Measurements from ENCODE around the gene DNAL1. TPM values are rescaled to one million over a fixed set of nuclear protein-coding genes. Genes with fewer than 3 reads are reported as not detected.
A peak's percentile ranks its signal among the peaks of the same experiment; 100 is the strongest.

The DNAL1 gene
- total and polyA plus RNA-seq, 2 of the 13 experiments (the other 11 are each of a cell fraction or from before 2014, with no cell fraction given): 1.4 to 13.3 TPM

- TF ChIP-seq, protein P1, sequence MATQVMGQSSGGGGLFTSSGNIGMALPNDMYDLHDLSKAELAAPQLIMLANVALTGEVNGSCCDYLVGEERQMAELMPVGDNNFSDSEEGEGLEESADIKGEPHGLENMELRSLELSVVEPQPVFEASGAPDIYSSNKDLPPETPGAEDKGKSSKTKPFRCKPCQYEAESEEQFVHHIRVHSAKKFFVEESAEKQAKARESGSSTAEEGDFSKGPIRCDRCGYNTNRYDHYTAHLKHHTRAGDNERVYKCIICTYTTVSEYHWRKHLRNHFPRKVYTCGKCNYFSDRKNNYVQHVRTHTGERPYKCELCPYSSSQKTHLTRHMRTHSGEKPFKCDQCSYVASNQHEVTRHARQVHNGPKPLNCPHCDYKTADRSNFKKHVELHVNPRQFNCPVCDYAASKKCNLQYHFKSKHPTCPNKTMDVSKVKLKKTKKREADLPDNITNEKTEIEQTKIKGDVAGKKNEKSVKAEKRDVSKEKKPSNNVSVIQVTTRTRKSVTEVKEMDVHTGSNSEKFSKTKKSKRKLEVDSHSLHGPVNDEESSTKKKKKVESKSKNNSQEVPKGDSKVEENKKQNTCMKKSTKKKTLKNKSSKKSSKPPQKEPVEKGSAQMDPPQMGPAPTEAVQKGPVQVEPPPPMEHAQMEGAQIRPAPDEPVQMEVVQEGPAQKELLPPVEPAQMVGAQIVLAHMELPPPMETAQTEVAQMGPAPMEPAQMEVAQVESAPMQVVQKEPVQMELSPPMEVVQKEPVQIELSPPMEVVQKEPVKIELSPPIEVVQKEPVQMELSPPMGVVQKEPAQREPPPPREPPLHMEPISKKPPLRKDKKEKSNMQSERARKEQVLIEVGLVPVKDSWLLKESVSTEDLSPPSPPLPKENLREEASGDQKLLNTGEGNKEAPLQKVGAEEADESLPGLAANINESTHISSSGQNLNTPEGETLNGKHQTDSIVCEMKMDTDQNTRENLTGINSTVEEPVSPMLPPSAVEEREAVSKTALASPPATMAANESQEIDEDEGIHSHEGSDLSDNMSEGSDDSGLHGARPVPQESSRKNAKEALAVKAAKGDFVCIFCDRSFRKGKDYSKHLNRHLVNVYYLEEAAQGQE (IDR thresholded peaks at IDR 0.05; ENCODE audit: borderline replicate concordance in 1 of 2, low read depth in 1 of 2, low read length in 2 of 2): no peak
- TF ChIP-seq RARG (CRISPR knock-in tag; IDR thresholded peaks at IDR 0.05; ENCODE audit: low read depth) (no peak), ZNF235 (CRISPR knock-in tag; IDR thresholded peaks at IDR 0.05; ENCODE audit: borderline replicate concordance) (no peak), RNF2 (conservative IDR thresholded peaks at IDR 0.05; ENCODE audit: low read depth) (0 out of 2 replicates have a peak, but pooled peaks have one; percentile 65), ZNF33A (CRISPR knock-in tag; IDR thresholded peaks at IDR 0.05; ENCODE audit: borderline replicate concordance) (no peak), MEF2D (CRISPR knock-in tag; IDR thresholded peaks at IDR 0.05) (no peak), HOXA9 (CRISPR knock-in tag; IDR thresholded peaks at IDR 0.05; ENCODE audit: borderline replicate concordance) (no peak), FOXA1 (IDR thresholded peaks at IDR 0.05) (no peak), FOXA1 (CRISPR knock-in tag; IDR thresholded peaks at IDR 0.05) (0 out of 2 replicates have a peak, but pooled peaks have one; percentile 6), MNT (IDR thresholded peaks at IDR 0.05) (no peak), GTF2F1 (IDR thresholded peaks at IDR 0.05; ENCODE audit: low read length) (no peak), IRF2 (CRISPR knock-in tag; IDR thresholded peaks at IDR 0.05) (no peak), PITX1 (CRISPR knock-in tag; IDR thresholded peaks at IDR 0.05) (0 out of 2 replicates have a peak, but pooled peaks have one; percentile 31), ZBTB21 (CRISPR knock-in tag; IDR thresholded peaks at IDR 0.05) (no peak), MEIS1 (CRISPR knock-in tag; IDR thresholded peaks at IDR 0.05; ENCODE audit: borderline replicate concordance) (no peak), ZNF879 (CRISPR knock-in tag; IDR thresholded peaks at IDR 0.05) (no peak), GMEB2 (CRISPR knock-in tag; IDR thresholded peaks at IDR 0.05; ENCODE audit: low read depth) (no peak), GZF1 (CRISPR knock-in tag; IDR thresholded peaks at IDR 0.05) (peak; percentile 60; the same call in 1 of the 2 replicates)
- TF ChIP-seq, protein P2, sequence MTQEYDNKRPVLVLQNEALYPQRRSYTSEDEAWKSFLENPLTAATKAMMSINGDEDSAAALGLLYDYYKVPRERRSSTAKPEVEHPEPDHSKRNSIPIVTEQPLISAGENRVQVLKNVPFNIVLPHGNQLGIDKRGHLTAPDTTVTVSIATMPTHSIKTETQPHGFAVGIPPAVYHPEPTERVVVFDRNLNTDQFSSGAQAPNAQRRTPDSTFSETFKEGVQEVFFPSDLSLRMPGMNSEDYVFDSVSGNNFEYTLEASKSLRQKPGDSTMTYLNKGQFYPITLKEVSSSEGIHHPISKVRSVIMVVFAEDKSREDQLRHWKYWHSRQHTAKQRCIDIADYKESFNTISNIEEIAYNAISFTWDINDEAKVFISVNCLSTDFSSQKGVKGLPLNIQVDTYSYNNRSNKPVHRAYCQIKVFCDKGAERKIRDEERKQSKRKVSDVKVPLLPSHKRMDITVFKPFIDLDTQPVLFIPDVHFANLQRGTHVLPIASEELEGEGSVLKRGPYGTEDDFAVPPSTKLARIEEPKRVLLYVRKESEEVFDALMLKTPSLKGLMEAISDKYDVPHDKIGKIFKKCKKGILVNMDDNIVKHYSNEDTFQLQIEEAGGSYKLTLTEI (CRISPR knock-in tag; conservative IDR thresholded peaks at IDR 0.05): no peak
Observed at GRCh38 chr14:73713803-73714655, 69.2 kb downstream of the DNAL1 start, which contains the start of gene PNMA1 (continued).

Data from HepG2 (cell line).